Loucy (cell line): ENCODE data around the gene GREB1L.

Source experiments
- EZH2phosphoT487 ChIP-seq: fragments of 200-600 bp; IDR thresholded peaks from 2 replicates; pipeline ENCODE4 v1.6.1; 2018; ENCODE audit warnings: antibody characterized with exemption, mild to moderate bottlenecking, moderate library complexity, borderline replicate concordance
- TF ChIP-seq, protein P1 (sequence below): fragments of 200-600 bp; sonication (generic); conservative IDR thresholded peaks from 2 replicates; pipeline ENCODE4 v1.5.1; 2014; ENCODE audit warnings: mild to moderate bottlenecking, antibody characterized with exemption, low read length

DNA sequence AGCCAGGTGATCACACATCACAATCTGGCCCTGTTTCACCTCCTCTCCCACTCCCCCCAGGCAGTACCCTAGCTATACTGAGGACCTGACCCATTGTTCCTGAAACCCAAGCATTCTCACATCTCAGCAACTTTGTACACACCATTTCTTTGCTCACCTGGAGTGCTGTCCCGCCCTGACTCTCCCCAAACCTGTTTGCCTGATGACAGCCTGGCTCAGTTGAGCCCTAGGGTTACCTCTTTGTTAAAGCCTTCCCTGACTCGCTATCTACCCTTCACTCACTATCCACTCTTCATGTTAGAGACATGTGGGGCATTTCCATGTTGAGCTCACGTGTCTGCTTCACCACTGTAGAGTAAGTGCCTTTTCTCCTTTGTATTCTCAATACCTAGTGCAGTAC, 49.1 kb downstream of the GREB1L start:
- TF ChIP-seq, protein P1, sequence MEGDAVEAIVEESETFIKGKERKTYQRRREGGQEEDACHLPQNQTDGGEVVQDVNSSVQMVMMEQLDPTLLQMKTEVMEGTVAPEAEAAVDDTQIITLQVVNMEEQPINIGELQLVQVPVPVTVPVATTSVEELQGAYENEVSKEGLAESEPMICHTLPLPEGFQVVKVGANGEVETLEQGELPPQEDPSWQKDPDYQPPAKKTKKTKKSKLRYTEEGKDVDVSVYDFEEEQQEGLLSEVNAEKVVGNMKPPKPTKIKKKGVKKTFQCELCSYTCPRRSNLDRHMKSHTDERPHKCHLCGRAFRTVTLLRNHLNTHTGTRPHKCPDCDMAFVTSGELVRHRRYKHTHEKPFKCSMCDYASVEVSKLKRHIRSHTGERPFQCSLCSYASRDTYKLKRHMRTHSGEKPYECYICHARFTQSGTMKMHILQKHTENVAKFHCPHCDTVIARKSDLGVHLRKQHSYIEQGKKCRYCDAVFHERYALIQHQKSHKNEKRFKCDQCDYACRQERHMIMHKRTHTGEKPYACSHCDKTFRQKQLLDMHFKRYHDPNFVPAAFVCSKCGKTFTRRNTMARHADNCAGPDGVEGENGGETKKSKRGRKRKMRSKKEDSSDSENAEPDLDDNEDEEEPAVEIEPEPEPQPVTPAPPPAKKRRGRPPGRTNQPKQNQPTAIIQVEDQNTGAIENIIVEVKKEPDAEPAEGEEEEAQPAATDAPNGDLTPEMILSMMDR: no peak
- no peak for TF ChIP-seq EZH2phosphoT487
